ENCODE results near the gene TIAM2. TPM values are rescaled to one million over a fixed set of nuclear protein-coding genes. Genes with fewer than 3 reads are reported as not detected.

The TIAM2 gene
- total RNA-seq, 1 experiment from 2014 or later = 12.9 TPM

DNA sequence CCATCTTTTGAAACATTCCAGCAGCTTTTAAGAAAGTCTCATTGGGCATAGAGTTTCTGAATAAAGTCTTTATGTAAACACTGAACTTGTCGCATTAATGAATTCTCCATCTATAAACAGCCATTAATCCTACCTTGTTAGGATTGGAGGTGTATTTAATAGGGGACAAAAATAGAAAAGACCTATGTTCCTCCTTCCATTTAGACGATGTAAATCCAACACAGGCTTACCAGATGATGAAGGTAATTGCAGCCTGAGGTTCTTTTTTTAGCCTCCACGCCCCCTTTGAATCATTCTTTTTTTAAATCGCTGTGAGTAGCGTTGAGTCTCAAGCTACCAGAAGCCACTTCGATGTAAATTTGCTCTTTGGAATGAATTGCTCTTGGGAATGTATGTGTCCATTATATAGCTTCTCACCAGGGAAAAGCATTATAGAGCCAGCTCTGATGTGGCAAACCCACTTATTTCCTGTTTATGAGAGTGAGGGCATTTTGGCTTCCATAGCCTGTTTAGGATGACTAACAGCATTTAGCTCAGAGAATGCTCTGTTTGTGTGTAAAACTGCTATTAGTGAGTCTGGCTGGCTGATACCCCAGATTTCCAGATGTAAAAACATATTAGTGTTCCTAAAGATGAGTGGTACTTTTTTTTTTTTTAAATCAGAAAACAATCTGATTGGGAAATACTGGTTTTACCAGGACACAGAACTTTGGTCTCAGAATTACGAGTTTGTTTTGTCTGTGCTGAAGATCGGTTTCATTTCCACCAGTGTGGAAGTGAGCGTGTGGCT, 193.8 kb downstream of the TIAM2 start:
- no peak overlapping the region for H3K4me3 Mint-ChIP-seq (ENCODE audit: low read depth, unreplicated experiment)
- H3K36me3 Mint-ChIP-seq (ENCODE audit: insufficient read depth, unreplicated experiment) = no peaks in the 10 kb centered on the region
- peaks cover 12% of the 10 kb centered on the region for H3K4me1 Mint-ChIP-seq (ENCODE audit: low read depth, unreplicated experiment)
- DNase-seq = no peak
- CTCF ChIA-PET = interaction anchor here (0.7 to 1.3 kb wide), 3 partner anchors 35 to 321 kb away, joined by 3 to 4 read pairs (median 3); no protein-coding TSS in a partner anchor
- TF ChIP-seq, protein P1, sequence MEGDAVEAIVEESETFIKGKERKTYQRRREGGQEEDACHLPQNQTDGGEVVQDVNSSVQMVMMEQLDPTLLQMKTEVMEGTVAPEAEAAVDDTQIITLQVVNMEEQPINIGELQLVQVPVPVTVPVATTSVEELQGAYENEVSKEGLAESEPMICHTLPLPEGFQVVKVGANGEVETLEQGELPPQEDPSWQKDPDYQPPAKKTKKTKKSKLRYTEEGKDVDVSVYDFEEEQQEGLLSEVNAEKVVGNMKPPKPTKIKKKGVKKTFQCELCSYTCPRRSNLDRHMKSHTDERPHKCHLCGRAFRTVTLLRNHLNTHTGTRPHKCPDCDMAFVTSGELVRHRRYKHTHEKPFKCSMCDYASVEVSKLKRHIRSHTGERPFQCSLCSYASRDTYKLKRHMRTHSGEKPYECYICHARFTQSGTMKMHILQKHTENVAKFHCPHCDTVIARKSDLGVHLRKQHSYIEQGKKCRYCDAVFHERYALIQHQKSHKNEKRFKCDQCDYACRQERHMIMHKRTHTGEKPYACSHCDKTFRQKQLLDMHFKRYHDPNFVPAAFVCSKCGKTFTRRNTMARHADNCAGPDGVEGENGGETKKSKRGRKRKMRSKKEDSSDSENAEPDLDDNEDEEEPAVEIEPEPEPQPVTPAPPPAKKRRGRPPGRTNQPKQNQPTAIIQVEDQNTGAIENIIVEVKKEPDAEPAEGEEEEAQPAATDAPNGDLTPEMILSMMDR (IDR thresholded peaks at IDR 0.05; ENCODE audit: unreplicated experiment) = no peak
- H3K27me3 Mint-ChIP-seq (ENCODE audit: unreplicated experiment) = no peaks in the 10 kb centered on the region
- no TSS peak for BruUV-seq (replicated peaks)
- H3K9me3 Mint-ChIP-seq (ENCODE audit: low read depth, unreplicated experiment) = no peaks in the 10 kb centered on the region
- H3K27ac Mint-ChIP-seq (ENCODE audit: unreplicated experiment) = no peak overlapping the region
- intact Hi-C loops (cut with micrococcal nuclease; ENCODE audit: unreplicated experiment) = no loop called here

DNA sequence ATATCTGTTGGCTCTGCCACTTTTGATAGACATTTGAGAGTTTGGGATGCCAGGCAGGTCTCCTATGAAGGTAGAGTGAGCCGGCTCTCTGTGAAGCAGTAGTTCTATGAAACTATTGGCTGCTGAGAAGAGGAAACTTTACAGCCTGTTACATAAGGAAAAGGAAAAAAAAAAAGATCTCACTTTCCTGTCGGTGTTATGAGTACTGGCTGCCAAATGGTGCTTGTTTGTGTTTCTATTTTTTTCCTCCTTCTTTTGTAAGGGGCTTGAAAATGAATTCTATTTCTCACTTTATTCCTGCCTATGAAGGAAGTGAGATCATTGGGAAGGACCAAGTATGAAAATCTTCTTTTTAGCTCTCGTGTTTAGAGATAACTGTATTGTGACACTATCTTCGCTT, 195.6 kb downstream of the TIAM2 start:
- Mint-ChIP-seq H3K4me3 (ENCODE audit: low read depth, unreplicated experiment) (no peak overlapping the region), H3K27ac (ENCODE audit: unreplicated experiment) (no peak overlapping the region), H3K36me3 (ENCODE audit: insufficient read depth, unreplicated experiment) (no peaks in the 10 kb centered on the region), H3K9me3 (ENCODE audit: low read depth, unreplicated experiment) (peaks cover 1% of the 10 kb centered on the region), H3K27me3 (ENCODE audit: unreplicated experiment) (no peaks in the 10 kb centered on the region), H3K4me1 (ENCODE audit: low read depth, unreplicated experiment) (peaks cover 16% of the 10 kb centered on the region)
- intact Hi-C loops (cut with micrococcal nuclease; ENCODE audit: unreplicated experiment) = no loop called here
- DNase-seq = no peak
- BruUV-seq (replicated peaks) = no TSS peak
- TF ChIP-seq, protein P1 (IDR thresholded peaks at IDR 0.05; ENCODE audit: unreplicated experiment) = no peak
- CTCF ChIA-PET = no interaction called here

DNA sequence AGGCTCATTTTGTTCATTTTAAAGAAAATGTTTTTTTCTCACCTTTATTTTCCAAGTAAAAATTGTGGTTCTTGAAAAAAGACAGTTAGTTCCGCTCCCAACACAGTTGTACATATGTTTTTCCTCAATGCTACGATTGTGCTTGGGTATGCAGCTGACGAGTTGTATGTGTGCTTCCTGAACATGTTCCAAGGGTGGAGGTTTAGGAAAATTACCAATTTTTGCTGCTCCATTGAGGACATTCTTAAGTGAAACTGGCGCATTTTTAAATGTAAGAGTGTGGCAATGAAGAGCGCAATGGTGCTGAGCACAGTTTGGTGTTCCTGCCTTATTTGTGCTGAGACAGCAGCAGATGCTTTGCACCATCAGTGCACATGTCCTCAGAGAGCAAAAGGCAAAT, 198.4 kb downstream of the TIAM2 start:
- H3K4me1 Mint-ChIP-seq (ENCODE audit: low read depth, unreplicated experiment) = peaks cover 16% of the 10 kb centered on the region
- no peaks in the 10 kb centered on the region for H3K36me3 Mint-ChIP-seq (ENCODE audit: insufficient read depth, unreplicated experiment)
- CTCF ChIA-PET = no interaction called here
- TF ChIP-seq, protein P1 (IDR thresholded peaks at IDR 0.05; ENCODE audit: unreplicated experiment) = no peak
- H3K4me3 Mint-ChIP-seq (ENCODE audit: low read depth, unreplicated experiment) = no peak overlapping the region
- intact Hi-C loops (cut with micrococcal nuclease; ENCODE audit: unreplicated experiment) = no loop called here
- H3K27ac Mint-ChIP-seq (ENCODE audit: unreplicated experiment) = no peak overlapping the region
- H3K9me3 Mint-ChIP-seq (ENCODE audit: low read depth, unreplicated experiment) = peaks cover 2% of the 10 kb centered on the region
- no peaks in the 10 kb centered on the region for H3K27me3 Mint-ChIP-seq (ENCODE audit: unreplicated experiment)
- DNase-seq = no peak
- no TSS peak for BruUV-seq (replicated peaks)

DNA sequence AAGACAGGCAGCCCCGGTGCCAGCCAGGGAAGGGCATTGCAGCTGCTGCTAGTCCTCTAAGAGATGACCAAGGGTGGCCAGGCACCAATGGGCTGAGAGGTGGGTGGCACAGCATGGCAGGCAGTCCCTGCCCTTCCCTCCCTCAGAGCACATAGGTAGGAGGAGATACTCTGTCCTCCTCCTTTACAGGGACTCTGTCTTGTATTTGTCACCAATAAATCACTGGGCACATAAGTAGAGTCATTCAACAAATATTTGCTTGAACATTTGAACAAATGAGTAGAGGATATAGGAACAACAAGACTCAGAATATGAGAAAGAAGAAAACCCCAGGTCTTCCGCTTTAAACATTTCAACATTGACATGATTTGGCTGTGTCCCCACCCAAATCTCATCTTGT, 199.3 kb downstream of the TIAM2 start:
- no peak overlapping the region for H3K4me3 Mint-ChIP-seq (ENCODE audit: low read depth, unreplicated experiment)
- BruUV-seq (replicated peaks) = no TSS peak
- peaks cover 13% of the 10 kb centered on the region for H3K4me1 Mint-ChIP-seq (ENCODE audit: low read depth, unreplicated experiment)
- H3K9me3 Mint-ChIP-seq (ENCODE audit: low read depth, unreplicated experiment) = peaks cover 2% of the 10 kb centered on the region
- DNase-seq = no peak
- CTCF ChIA-PET = no interaction called here
- no peak overlapping the region for H3K27ac Mint-ChIP-seq (ENCODE audit: unreplicated experiment)
- TF ChIP-seq, protein P1 (IDR thresholded peaks at IDR 0.05; ENCODE audit: unreplicated experiment) = no peak
- H3K36me3 Mint-ChIP-seq (ENCODE audit: insufficient read depth, unreplicated experiment) = no peaks in the 10 kb centered on the region
- H3K27me3 Mint-ChIP-seq (ENCODE audit: unreplicated experiment) = no peaks in the 10 kb centered on the region
- intact Hi-C loops (cut with micrococcal nuclease; ENCODE audit: unreplicated experiment) = no loop called here

Measured in Calu3 (cell line).